ENCODE measurements around the gene NPY2R.

GRCh38 chr4:155187989-155188388 is 20.4 kb upstream of the NPY2R start:
- no peak for TF ChIP-seq TCF4 (CRISPR knock-in tag; IDR thresholded peaks at IDR 0.05; ENCODE audit: borderline replicate concordance)
- TF ChIP-seq PATZ1 (CRISPR knock-in tag; IDR thresholded peaks at IDR 0.05; ENCODE audit: borderline replicate concordance): no peak
- no peak for TF ChIP-seq OSR1 (CRISPR knock-in tag; IDR thresholded peaks at IDR 0.05)
- no peak for TF ChIP-seq PPARA (CRISPR knock-in tag; IDR thresholded peaks at IDR 0.05; ENCODE audit: borderline replicate concordance)
- no peak for TF ChIP-seq ZFP3 (CRISPR knock-in tag; IDR thresholded peaks at IDR 0.05)
- no peak for TF ChIP-seq POU6F1 (CRISPR knock-in tag; IDR thresholded peaks at IDR 0.05; ENCODE audit: borderline replicate concordance, low read depth)
- TF ChIP-seq ZFP30 (CRISPR knock-in tag; IDR thresholded peaks at IDR 0.05): no peak

All from SK-N-SH treated with all-trans-retinoic acid at 6 μM for 48 hours (cell line).